ENCODE measurements around the gene DRD1.

DRD1 gene

DNA sequence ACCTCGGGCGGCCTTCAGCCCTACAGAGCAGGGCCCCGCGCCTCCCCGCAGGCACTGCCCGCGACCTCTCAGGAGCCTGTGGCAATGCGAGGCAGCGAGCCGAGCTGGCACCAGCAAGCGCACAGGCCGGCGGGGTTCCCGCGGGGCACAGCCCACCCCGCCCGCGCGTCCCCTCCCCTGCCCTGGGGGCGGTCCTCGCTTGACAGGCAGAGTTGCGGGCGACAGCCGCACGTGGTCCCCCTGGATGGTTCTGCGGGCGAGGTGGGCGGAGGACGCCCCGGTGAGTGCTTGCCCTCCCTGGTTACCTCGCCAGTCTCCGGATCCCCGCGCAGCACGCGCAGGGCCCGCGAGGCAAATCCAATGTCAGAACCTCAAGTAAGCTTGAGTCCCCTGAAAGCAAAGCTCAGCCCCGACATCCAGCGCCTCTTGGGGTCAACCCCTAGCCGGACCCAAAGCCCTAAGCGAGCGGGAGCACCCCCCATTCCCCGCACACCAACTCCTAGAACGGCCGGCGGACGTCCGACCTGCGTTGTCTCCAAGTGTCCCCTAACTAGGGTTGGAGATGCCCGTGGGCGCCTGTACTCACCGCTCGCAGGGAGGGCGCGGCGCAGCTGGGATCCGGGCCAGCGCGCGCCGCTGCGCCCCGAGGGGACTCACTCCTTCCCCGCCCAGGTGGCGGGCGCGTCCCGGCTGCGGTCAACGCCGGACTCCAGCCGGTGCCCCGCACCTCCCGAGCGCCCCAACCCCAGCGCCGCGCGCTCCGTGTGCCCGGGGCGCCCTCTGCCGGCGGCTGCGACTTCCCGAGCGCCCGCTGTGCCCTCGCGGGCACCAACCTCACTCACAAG is at the start of gene DRD1:
DRD1 (minus strand) TSS at position 123 of the 845 bp plus-strand sequence. CDS start 1,083 bp downstream, outside the sequence.
- peak; percentile 18 for DNase-seq

- DNase-seq: no peak
Observed at GRCh38 chr5:175493726-175494125, 49.7 kb upstream of the DRD1 start.

GRCh38 chr5:175493260-175493659 is 49.3 kb upstream of the DRD1 start:
- no peak for DNase-seq

DNA sequence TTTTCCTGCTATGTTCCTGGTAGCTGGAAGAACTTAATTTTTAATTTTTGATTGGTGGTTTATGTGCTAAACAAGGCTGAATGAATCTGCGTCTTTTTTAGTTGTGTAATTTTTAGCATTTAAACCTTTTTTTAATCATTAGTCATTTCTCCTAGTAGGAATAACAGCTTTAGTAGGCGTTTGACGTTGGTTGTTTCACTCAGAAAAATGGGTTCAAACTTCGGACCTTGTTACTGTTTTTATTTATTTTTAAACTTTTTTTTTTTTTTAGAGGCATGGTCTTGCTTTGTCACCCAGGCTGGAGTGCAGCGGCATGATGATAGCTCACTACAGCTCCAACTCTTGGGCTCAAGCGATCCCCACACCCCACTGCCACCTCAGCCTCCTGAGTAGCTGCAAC is 47.2 kb upstream of the DRD1 start:
- DNase-seq: no peak

DNA sequence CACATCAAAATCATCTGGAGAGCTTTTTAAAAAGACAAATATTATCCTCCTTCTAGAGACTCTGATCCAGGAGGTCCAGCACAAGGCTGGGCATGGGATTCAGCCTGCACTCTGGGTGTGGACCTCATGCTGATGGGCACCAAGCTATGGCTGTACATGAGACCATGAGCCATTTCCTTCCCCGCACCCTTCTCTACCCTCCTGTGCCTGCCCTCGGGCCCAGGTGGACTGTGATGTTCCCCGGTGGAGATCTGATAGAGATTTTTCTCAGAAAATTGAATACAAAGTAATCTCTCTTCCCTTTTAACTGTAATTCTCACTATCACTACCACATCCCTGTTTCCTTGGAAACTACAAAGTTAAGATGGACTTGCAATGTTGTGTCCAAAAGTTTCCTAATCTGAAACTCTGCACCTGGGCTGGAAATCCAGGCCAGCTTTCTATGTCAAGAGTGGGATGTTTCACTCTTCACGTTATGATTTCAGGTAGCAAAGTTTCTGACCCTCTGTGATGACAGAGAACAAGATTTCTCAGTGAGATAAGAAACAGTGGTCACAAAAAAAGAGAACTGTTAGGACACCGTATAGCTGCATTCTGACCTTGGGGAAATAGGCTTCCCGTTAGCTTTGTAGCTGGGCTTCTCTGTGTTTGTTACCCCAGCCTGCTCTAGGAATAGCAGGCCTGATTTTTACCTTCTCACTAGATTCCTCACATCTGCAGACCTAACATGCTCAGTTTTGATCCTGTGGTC is 45.9 kb upstream of the DRD1 start:
- no peak for DNase-seq

GRCh38 chr5:175487514-175488222 is 43.7 kb upstream of the DRD1 start:
- no peak for DNase-seq

DNA sequence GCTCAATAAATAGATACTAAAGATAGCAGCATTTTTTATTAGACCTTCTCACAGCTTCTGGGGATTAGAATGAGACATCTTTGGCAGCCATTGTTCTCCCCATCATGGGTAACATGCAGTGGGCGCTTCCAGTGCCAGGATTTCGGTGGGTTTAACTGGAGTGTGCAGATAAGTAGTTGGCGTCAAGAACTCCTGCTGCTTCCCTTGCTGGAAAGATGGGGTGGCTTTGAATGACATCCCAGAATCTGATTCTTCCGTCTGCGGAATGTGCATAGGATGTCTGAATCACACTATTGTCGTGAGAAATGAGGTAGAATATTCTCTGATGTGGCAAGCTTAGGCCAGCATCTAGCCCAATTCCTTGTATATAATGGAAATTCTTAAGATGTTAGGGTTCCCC is 41.6 kb upstream of the DRD1 start:
- no peak for DNase-seq

GRCh38 chr5:175484829-175485228 is 40.8 kb upstream of the DRD1 start:
- DNase-seq: no peak

DNA sequence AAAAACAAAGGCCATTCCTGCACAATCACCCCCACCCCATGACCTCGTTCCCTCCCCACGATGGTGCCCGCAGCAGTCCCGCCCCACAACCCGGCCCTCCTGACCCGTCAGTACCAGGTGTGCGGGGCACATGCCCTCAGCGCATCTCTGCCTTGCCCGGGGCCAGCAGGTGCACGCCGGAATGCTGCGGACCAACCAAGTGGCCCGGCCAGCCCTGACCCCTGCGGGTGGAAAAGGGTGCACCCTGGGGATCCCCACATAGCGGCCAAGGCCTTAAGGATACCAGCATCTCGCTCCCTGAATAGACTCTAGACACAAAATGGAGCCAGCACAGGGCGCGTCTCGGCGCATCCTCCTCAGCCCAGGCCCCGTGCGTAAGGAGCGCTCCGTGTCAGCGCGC is 40.3 kb upstream of the DRD1 start:
- no peak for DNase-seq

GRCh38 chr5:175483337-175483736 is 39.4 kb upstream of the DRD1 start:
- no peak for DNase-seq

DNA sequence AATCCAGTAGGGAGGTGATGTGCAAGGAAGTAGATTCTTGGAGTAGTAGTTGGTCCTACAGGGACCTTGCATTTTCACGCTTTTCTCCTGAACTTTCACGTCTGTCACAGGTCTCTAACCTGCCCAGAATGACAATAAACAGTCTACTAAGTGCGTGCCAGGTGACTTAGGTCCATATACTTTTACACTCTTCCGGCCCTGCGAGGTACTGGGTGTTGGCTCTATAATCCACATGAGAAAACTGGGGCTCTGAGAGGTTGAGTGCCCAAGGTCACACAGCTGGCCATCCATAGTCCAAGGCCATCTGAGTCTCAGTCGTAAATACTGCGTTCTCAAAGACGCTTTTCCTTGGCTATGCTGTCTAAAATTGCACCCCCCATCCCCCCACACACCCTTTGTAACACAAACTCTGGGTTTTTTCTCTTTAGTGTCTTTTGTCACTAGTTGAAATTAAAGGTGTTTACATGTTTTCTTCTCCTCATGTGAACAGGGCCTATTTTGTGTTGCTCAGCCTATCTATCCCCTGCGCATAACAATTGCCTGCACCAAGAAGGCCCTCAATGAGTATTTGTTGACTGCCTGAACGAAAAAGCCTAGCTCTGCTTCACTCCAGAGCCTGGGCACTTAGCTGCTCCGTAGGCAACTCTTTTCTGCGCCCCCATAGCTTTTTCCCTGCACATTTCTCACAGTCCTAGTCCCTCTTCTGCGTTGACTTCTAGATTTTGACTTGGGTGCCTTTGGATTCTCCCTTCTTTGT is 35.3 kb upstream of the DRD1 start:
- DNase-seq: peak; percentile 32

GRCh38 chr5:175478384-175479124 is 34.6 kb upstream of the DRD1 start, which contains the start of gene SFXN1:
Gene SFXN1 (plus strand): TSS chr5:175478560. CDS start chr5:175492104, 13,544 bp downstream.
- DNase-seq: peak; percentile 78

- DNase-seq: no peak
Observed at GRCh38 chr5:175478008-175478383, 34.0 kb upstream of the DRD1 start.

DNA sequence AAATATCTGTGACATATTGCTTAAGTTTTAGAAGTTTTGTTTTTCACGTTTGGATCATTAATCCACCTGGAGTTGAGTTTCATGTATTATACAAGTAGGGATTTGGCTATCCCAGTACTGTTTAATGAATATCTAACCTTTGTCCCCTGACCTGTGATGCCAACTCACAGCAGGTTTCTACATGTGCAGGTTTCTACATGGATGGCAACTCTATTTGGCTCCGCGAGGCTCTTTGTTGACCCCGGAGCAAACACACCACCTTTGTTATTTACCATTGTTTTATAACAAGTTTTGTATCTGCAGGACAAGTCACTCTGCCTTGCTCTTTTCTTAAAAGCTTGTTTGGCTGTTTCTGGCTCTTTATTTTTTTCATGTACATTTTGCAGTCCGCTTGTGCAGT is 33.5 kb upstream of the DRD1 start:
- no peak for DNase-seq

DNA sequence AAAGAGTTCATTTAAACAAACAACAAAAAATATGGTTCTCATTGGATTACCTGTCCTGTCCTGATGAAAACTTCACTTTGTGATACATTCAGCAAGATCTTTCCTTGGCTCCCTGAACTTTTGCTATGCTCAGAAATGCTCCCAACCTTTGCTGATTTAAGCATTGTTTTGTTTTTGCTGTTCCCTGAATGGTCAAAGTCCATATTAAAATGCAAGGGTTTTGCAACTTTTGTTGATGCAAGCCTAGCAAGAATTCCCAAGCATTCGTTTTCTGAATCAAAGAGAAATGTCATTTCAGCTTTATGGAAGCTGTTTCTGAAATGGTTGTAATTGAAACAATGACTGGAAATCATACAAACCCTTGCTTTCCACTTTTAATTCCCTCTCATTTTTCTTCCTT is 31.3 kb upstream of the DRD1 start:
- no peak for DNase-seq

DNA sequence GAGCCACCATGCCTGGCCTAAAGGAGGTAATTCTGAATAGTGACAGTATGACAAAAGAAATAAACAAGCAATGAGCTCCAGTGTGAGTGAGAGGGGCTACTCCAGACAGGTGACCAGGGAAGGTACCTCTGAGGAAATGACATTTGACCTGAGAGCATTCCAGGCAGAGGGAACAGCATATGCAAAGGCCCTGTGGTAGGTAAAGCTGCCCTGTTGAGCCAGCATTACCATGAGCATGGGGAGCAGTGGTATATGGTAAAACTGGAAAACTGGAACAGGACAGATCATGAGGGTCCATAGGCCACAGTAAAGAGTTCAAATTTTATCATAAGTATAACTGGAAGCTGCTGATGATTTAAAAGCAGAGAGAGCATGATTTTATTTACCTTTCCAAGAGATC is 28.4 kb upstream of the DRD1 start:
- DNase-seq: no peak

DNA sequence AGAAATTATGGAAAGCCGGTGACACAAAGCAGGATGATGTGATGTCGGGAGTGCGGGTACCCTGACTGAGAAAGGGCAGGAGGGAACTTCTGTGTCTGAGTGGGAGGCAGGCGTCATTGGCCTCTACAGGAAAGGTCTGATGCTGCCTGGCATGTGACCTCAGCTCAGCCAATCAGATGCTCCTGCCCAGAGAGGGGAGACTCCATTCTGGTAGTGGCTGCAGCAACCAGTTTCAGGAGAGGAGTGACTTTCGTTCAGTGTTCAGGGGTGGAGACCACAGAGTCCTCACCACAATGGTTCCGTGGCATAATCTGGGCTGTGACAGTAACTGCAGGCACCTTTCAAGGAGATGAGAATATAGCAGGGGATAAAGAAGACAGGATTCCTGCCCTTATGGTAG is 27.6 kb upstream of the DRD1 start:
- DNase-seq: no peak

DNA sequence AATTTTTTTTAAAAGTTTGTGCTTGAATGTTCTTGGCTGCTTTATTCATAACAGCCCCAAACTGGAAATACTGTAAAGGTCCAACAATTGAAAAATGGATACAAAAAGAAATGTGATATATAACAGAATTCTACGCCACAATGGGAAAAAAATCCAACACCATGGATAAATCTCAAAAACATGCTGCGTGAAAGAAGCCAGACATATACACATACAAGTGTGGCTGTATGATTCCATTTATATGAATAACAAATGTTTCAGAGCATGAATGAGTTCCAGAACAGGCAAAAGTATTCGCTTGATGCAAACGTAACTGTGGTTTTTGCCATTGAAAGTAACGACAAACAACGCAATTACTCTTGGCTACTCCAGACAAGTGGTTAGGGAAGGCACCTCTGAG is 27.2 kb upstream of the DRD1 start:
- no peak for DNase-seq

- DNase-seq: no peak
Observed at GRCh38 chr5:175470781-175471180, 26.8 kb upstream of the DRD1 start.

DNA sequence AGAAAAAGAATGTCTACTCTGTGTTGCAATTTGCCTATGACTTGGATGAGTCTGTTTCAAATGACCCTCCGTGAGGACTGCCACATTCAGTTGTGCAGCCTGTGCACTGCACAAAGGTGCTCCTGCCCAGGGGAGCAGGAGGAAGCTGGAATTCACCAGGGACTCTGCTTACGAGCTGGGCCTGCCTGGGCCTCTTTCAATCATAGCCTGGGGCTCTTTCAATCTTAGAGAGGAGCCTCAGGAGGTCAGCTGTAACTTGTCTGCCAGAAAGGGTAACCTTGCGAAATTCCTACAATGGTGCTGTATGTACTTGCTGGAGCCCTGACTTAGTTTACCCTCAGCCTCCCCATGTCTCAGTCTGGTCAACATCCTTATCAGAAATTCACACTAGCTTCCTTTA is 25.9 kb upstream of the DRD1 start:
- no peak for DNase-seq

GRCh38 chr5:175468892-175469291 is 24.9 kb upstream of the DRD1 start:
- no peak for DNase-seq
